ENCODE measurements around the gene PKMYT1. TPM values are rescaled to one million over a fixed set of nuclear protein-coding genes. Genes with fewer than 3 reads are reported as not detected.

PKMYT1 gene
- total and polyA plus RNA-seq, 9 of the 15 experiments (the other 6 are each of a cell fraction or from before 2014, with no cell fraction given) = 8.7 to 201 (median 37.8) TPM

DNA sequence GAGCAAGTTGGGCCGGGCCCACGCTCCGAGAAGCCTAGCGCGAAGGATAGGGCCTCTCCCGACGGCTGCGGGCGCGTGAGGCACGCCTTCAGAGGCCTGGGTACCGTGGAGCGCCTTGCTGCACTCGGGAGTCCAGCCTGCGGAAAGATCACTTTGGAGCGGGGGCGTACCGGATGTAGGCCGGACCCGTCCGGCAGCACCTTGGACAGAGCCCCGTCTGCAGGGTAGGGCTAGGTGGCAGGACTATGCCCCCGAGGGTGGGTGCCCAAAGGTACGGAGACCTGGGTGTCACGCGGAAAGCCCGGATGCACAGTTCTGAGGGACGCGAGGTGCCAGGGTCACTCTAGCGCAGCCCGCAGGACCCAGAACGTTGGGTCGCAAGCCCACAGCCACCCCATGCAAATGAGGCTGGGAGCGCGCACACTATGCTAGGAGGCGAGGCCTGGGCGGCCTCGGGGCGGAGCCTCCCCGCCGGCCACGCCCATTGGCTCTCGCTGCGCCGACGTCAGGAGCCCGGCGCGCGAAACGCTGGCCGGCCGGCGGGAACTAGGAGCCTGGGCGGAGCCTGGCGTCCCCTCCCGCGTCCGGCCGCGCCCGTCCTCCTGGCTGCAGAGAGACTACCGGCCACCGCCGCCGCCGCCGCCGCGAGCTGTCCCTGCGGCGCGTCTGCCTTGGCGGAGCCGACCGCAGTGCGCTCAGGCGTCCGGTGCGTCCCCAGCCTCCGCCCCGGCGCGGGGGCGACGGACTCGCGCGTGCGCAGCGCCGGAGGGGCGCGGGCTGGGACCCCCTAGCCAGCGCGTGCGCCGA, 11.3 kb downstream of the PKMYT1 start, which contains the start of gene PAQR4 (continued):
- TF ChIP-seq MGA (IDR thresholded peaks at IDR 0.05) = no peak
- TF ChIP-seq CCAR2 (IDR thresholded peaks at IDR 0.05; ENCODE audit: low read depth, low read length) = no peak
- TF ChIP-seq BCLAF1 (IDR thresholded peaks at IDR 0.05; ENCODE audit: borderline replicate concordance in 1 of 2, control insufficient read depth in 1 of 2, low read depth in 2 of 2, low read length in 1 of 2) = peak in 1 of 2 experiments; percentile 48; a peak in 1 of 4 replicates
- TF ChIP-seq GABPB1 (CRISPR knock-in tag; IDR thresholded peaks at IDR 0.05) = peak; percentile 93
- peak in 1 of 2 experiments; percentile 29; a peak in 1 of 4 replicates for TF ChIP-seq KDM4B (IDR thresholded peaks at IDR 0.05; ENCODE audit: borderline replicate concordance in 2 of 2, low read depth in 1 of 2)
- 0 out of 2 replicates have a peak, but pooled peaks have one; percentile 13 for TF ChIP-seq ARID1B (IDR thresholded peaks at IDR 0.05)
- peak in 1 of 2 experiments; percentile 67; a peak in 2 of 4 replicates for TF ChIP-seq NONO (IDR thresholded peaks at IDR 0.05; ENCODE audit: low read depth in 2 of 2, low read length in 1 of 2)
- peak; percentile 98 for TF ChIP-seq ETV1 (tag; conservative IDR thresholded peaks at IDR 0.05; ENCODE audit: low read depth)
- TF ChIP-seq ZBTB17 (CRISPR knock-in tag; IDR thresholded peaks at IDR 0.05) = 0 out of 2 replicates have a peak, but pooled peaks have one; percentile 16
- TF ChIP-seq ZNF134 (CRISPR knock-in tag; conservative IDR thresholded peaks at IDR 0.05) = no peak
